K562 (cell line): Measurements from ENCODE around the gene LRP1. TPM values are rescaled to one million over a fixed set of nuclear protein-coding genes. Genes with fewer than 3 reads are reported as not detected.

Experiments
- ATAC-seq: fragments of 200-7000 bp; cut with Tn5 transposase; 3 replicates; pipeline ENCODE4 v1.9.1; 2020; ENCODE audit warnings: moderate library complexity
- BruUV-seq: library from RNA; stranded (reverse); fragments of 400-500 nt; replicated peaks from 2 replicates; lab custom pipeline; 2021; lab: Mats Ljungman, UMichigan
- CTCF ChIA-PET: fragments of 300-600 bp; formaldehyde crosslinking; extraction: SDS; loops from one replicate; lab custom pipeline; 2021; ENCODE audit warnings: low intra/inter-chr PET ratio; lab: Yijun Ruan, JAX
- POLR2A ChIA-PET: fragments of 300-600, 350-650 bp; sonication (Branson Sonifier 250); formaldehyde crosslinking; extraction: SDS; loops from one replicate; lab custom pipeline; 2021; ENCODE audit warnings: antibody characterized with exemption, inconsistent platforms; lab: Yijun Ruan, JAX
- DNase-seq, 4 experiments: peaks; one replicate each; pipeline versions ENCODE4 v3.0.0 to v3.0.0-alpha.2; 2011 to 2018; ENCODE audit warnings: low spot score in 3 of 4, mixed read lengths in 3 of 4; ENCODE audit errors: extremely low read depth in 1 of 4
- FAIRE-seq: peaks from 2 replicates; lab custom pipeline; 2011; peaks lifted over from hg19 to GRCh38; lab: Jason Lieb, UNC
- H2AFZ ChIP-seq: 2 replicates; pipeline ENCODE4 v1.6.0; 2011; ENCODE audit warnings: low read depth, low read length, control low read depth, inconsistent platforms
- H3K27ac ChIP-seq: fragments of 200-600 bp; 3 replicates; pipeline ENCODE4 v1.8.0; 2011; ENCODE audit warnings: low read depth, mild to moderate bottlenecking, control low read depth, inconsistent platforms, low read length, moderate library complexity, mixed read lengths; ENCODE audit errors: extremely low read depth
- H3K27me3 ChIP-seq, 2 experiments: fragments of 300-600 bp in 1 of 2; 2 replicates in 1 of 2; 3 replicates in 1 of 2; pipeline versions ENCODE4 v1.6.0 to v1.8.0; 2011; ENCODE audit warnings: inconsistent platforms in 2 of 2, low read length in 2 of 2, mild to moderate bottlenecking in 1 of 2, mixed read lengths in 1 of 2, moderate library complexity in 1 of 2; ENCODE audit not compliant: control insufficient read depth in 2 of 2, insufficient read depth in 2 of 2
- H3K36me3 ChIP-seq: fragments of 300-600 bp; 3 replicates; pipeline ENCODE4 v1.8.0; 2011; ENCODE audit warnings: mild to moderate bottlenecking, low read length, inconsistent platforms; ENCODE audit not compliant: control insufficient read depth, insufficient read depth
- H3K4me1 ChIP-seq, 2 experiments: fragments of 200-600 bp in 1 of 2; replicated peaks in 1 of 2; 2 replicates in 1 of 2; 3 replicates in 1 of 2; pipeline versions ENCODE4 v1.5.1 to v1.8.0; 2011; ENCODE audit warnings: inconsistent platforms in 2 of 2, low read length in 2 of 2, mild to moderate bottlenecking in 1 of 2, mixed read lengths in 1 of 2, moderate library complexity in 1 of 2; ENCODE audit not compliant: control insufficient read depth in 2 of 2, insufficient read depth in 2 of 2
- H3K4me2 ChIP-seq: 2 replicates; pipeline ENCODE4 v1.6.1; 2011; ENCODE audit warnings: low read length, control low read depth, inconsistent platforms, mixed read lengths; ENCODE audit not compliant: insufficient read depth
- H3K4me3 ChIP-seq: fragments of 200-600 bp; sonication (generic), shearing (Covaris generic); 2 replicates; pipeline ENCODE4 v1.5.1; 2016; ENCODE audit warnings: control low read depth, inconsistent platforms
- H3K79me2 ChIP-seq: fragments of 200-600 bp; 3 replicates; pipeline ENCODE4 v1.8.0; 2011; ENCODE audit warnings: low read length, inconsistent platforms; ENCODE audit not compliant: control insufficient read depth, insufficient read depth
- H3K9ac ChIP-seq, 2 experiments: 2 replicates each; pipeline versions ENCODE4 v1.6.0 to v1.6.1; 2011; ENCODE audit warnings: low read depth in 2 of 2, low read length in 2 of 2, control low read depth in 1 of 2, inconsistent platforms in 1 of 2, mild to moderate bottlenecking in 1 of 2, mixed read lengths in 1 of 2; ENCODE audit not compliant: insufficient read depth in 1 of 2
- H3K9me1 ChIP-seq: one replicate; pipeline ENCODE4 v1.6.0; 2011; ENCODE audit warnings: inconsistent platforms, mild to moderate bottlenecking, low read length, moderate library complexity; ENCODE audit not compliant: control insufficient read depth, insufficient read depth
- H3K9me3 ChIP-seq: replicated peaks from 2 replicates; pipeline ENCODE4 v1.5.1; 2011; ENCODE audit warnings: low read depth, low read length, inconsistent platforms; ENCODE audit not compliant: control insufficient read depth, insufficient read depth
- H4K20me1 ChIP-seq: replicated peaks from 2 replicates; pipeline ENCODE4 v1.6.1; 2011; ENCODE audit warnings: low read length, inconsistent platforms, mixed read lengths; ENCODE audit not compliant: control insufficient read depth, insufficient read depth
- BHLHE40 ChIP-seq: IDR thresholded peaks from 2 replicates; pipeline ENCODE4 v1.6.1; 2011; ENCODE audit warnings: low read length, improper control_type of control experiment
- HBP1 ChIP-seq: fragments of 450-650 bp; formaldehyde crosslinking; IDR thresholded peaks from 2 replicates; pipeline ENCODE4 v1.4.0; 2022; ENCODE audit warnings: missing genetic modification characterization
- KDM4B ChIP-seq, 2 experiments: fragments of 450-650 bp in 1 of 2; sonication (generic) in 1 of 2; IDR thresholded peaks; 2 replicates each; pipeline ENCODE4 v1.6.1; 2016 to 2017; ENCODE audit warnings: borderline replicate concordance in 2 of 2, antibody characterized with exemption in 1 of 2, low read depth in 1 of 2, mild to moderate bottlenecking in 1 of 2
- ZKSCAN8 ChIP-seq: fragments of 200-800 bp; sonication (Bioruptor generic); IDR thresholded peaks from 2 replicates; pipeline ENCODE4 v1.6.1; 2016; ENCODE audit warnings: missing genetic modification characterization, missing compliant biosample characterization
- ZNF780A ChIP-seq: fragments of 250-450 bp; sonication (Bioruptor Pico); IDR thresholded peaks from 2 replicates; pipeline ENCODE4 v1.5.0; 2021; ENCODE audit warnings: mild to moderate bottlenecking
- WGBS: fragments of 100-300 bp; shearing (Covaris generic); methylation state at CpG from one replicate; pipeline ENCODE4 v1.1.6; 2016; ENCODE audit warnings: low coverage, mixed read lengths; ENCODE audit not compliant: insufficient coverage; ENCODE audit errors: missing lambda C conversion rate; 5-methylcytosine and 5-hydroxymethylcytosine counted together
- in situ Hi-C: fragments of 300-500 bp; cut with MboI; formaldehyde crosslinking; loops from 4 replicates; pipeline ENCODE4 v1.15.0; 2018; ENCODE audit warnings: inconsistent platforms, mixed read lengths
- intact Hi-C: fragments of 100-400 bp; cut with micrococcal nuclease; formaldehyde crosslinking; loops from 2 replicates; pipeline ENCODE4 v1.14.2; 2022
- polyA plus RNA-seq, 8 experiments: library from polyadenylated mRNA; depleted of rRNA in 4 of 8; stranded (reverse) in 5 of 8; unstranded in 3 of 8; fragments of >200 nt; fragmentation: Nextera tagmentation in 2 of 8; fragmentation: Illumina TruSeq in 1 of 8; extraction: Ambion mirVana in 2 of 8; extraction: Trizol in 1 of 8; gene quantifications; 2 replicates each; pipeline versions ENCODE4 v1.2.1 to v1.2.3, GENCODE V29; 2011 to 2014; ENCODE audit warnings: inconsistent platforms in 1 of 8, missing spikeins in 1 of 8
- total RNA-seq, 7 experiments: library from RNA; depleted of rRNA in 6 of 7; stranded (reverse); fragments of >200 nt in 6 of 7; fragmentation: Illumina TruSeq in 2 of 7; extraction: Trizol in 2 of 7; gene quantifications; 2 replicates each; pipeline versions ENCODE4 v1.2.1 to v1.2.3, GENCODE V29; 2011 to 2021; ENCODE audit warnings: low replicate concordance in 1 of 7
- TF ChIP-seq, protein P1 (sequence below): fragments of 250-450 bp; sonication (Bioruptor Pico); IDR thresholded peaks from 2 replicates; pipeline ENCODE4 v1.4.0; 2020; ENCODE audit warnings: mild to moderate bottlenecking, moderate library complexity

The LRP1 gene
- total and polyA plus RNA-seq, 9 of the 15 experiments (the other 6 are each of a cell fraction or from before 2014, with no cell fraction given), result 0.04 to 0.64 (median 0.19) TPM; not detected in 2

DNA sequence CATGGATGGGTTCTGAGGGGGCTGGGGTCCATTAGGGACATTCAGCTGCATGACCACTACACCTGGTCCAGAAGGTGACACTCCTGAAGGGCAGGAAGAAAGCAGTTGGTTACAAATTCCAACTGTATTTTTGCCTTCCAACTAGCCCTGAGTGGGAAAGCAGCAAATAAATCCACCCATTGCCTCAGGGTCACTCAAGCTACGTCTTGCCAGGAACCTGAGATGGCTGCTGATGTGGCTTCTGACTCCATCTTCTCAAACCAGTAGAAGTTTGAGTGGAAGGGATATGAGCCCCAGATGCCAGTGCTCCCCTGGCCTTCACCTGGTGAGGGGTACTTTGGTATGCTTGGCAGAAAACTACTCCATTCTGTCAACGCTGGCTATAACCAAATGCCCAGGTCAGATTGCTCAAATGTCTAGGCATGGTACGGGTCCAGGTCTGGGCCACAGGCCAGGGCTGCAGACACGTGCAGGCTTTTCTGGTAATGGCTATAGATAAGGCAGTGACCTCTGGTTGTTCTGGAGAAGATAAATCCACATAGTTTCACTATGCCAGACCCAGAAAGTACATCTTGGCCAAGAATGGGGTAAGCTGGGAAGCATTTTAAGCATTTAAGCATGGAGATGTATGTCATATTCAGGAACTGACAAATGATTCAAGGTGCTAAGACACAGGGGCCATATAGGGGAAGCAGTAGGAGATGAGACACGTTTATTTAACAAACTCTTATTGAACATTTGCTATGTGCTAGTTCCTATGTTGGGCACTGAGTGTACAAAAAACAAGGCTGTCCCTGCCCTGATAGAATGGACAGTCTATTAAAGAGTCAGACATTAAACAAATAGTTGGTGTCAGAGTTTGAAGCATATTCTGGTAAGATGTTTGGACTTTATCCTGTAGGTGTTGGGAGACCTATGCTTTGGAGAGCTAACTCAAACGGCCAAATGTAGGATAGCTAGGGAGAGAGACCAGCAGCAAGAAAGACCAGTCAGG, 131.0 kb downstream of the LRP1 start:
- Histone ChIP-seq H3K79me2 (no peaks in the 10 kb centered on the region), H3K36me3 (peaks cover 38% of the 10 kb centered on the region), H3K27me3 (no peaks in the 10 kb centered on the region), H3K4me3 (no peak overlapping the region), H3K9me3 (no peaks in the 10 kb centered on the region), H4K20me1 (no peaks in the 10 kb centered on the region), H3K9ac (no peak overlapping the region), H3K9me1 (no peaks in the 10 kb centered on the region), H3K4me2 (no peak overlapping the region), H2AFZ (no peak overlapping the region), H3K27ac (no peak overlapping the region), H3K4me1 (no peaks in the 10 kb centered on the region; a peak in 1 of 5 replicates)
- DNase-seq, result no peak
- intact Hi-C loops (no loop called here), in situ Hi-C loops (no loop called here)
- no peak for TF ChIP-seq ZNF780A
- peak; percentile 43; the same call in 1 of the 2 replicates for TF ChIP-seq BHLHE40
- no peak for TF ChIP-seq KDM4B (IDR thresholded peaks at IDR 0.05; ENCODE audit: borderline replicate concordance in 2 of 2, low read depth in 1 of 2)
- no TSS peak for BruUV-seq
- POLR2A ChIA-PET, result interaction anchor here (0.6 to 0.9 kb wide), 2 partner anchors 9 to 18 kb away, joined by 3 read pairs; no protein-coding TSS in a partner anchor
- no peak for FAIRE-seq
- ATAC-seq, result no peak
- CTCF ChIA-PET, result no interaction called here
- WGBS, result 39% methylated on average over 6 of the region's 6 CpGs

- 69% methylated on average over 4 of the region's 4 CpGs for WGBS
- Histone ChIP-seq H3K9me3 (no peaks in the 10 kb centered on the region), H3K79me2 (no peaks in the 10 kb centered on the region), H3K36me3 (peaks cover 38% of the 10 kb centered on the region), H2AFZ (no peak overlapping the region), H4K20me1 (no peaks in the 10 kb centered on the region), H3K4me1 (no peaks in the 10 kb centered on the region; a peak in 1 of 5 replicates), H3K27ac (no peak overlapping the region), H3K4me2 (no peak overlapping the region), H3K9me1 (no peaks in the 10 kb centered on the region), H3K9ac (no peak overlapping the region), H3K27me3 (no peaks in the 10 kb centered on the region), H3K4me3 (no peak overlapping the region)
- intact Hi-C loops, result no loop called here
- in situ Hi-C loops, result no loop called here
- no TSS peak for BruUV-seq
- FAIRE-seq (no peak), DNase-seq (no peak), ATAC-seq (no peak)
- ChIA-PET CTCF (no interaction called here), POLR2A (interaction anchor here (0.9 to 1.8 kb wide), 3 partner anchors 10 to 192 kb away, joined by 3 to 9 read pairs (median 5); no protein-coding TSS in a partner anchor)
- TF ChIP-seq ZKSCAN8 (CRISPR knock-in tag) (no peak), HBP1 (no peak)
- TF ChIP-seq, protein P1, sequence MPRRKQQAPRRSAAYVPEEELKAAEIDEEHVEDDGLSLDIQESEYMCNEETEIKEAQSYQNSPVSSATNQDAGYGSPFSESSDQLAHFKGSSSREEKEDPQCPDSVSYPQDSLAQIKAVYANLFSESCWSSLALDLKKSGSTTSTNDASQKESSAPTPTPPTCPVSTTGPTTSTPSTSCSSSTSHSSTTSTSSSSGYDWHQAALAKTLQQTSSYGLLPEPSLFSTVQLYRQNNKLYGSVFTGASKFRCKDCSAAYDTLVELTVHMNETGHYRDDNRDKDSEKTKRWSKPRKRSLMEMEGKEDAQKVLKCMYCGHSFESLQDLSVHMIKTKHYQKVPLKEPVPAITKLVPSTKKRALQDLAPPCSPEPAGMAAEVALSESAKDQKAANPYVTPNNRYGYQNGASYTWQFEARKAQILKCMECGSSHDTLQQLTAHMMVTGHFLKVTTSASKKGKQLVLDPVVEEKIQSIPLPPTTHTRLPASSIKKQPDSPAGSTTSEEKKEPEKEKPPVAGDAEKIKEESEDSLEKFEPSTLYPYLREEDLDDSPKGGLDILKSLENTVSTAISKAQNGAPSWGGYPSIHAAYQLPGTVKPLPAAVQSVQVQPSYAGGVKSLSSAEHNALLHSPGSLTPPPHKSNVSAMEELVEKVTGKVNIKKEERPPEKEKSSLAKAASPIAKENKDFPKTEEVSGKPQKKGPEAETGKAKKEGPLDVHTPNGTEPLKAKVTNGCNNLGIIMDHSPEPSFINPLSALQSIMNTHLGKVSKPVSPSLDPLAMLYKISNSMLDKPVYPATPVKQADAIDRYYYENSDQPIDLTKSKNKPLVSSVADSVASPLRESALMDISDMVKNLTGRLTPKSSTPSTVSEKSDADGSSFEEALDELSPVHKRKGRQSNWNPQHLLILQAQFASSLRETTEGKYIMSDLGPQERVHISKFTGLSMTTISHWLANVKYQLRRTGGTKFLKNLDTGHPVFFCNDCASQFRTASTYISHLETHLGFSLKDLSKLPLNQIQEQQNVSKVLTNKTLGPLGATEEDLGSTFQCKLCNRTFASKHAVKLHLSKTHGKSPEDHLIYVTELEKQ (CRISPR knock-in tag), result no peak
Observed at GRCh38 chr12:57260366-57260765, 132.1 kb downstream of the LRP1 start.
